Stimulated activated effector memory CD8-positive, alpha-beta T cell treated with anti-CD3 and anti-CD28 coated beads, Interleukin-12 subunit alpha, Interleukin-12 subunit beta, amount 100 ng/mL, for 72 hours (primary cell): Measurements from ENCODE around the gene CCDC12.
A peak's percentile ranks its signal among the peaks of the same experiment; 100 is the strongest.

Experiments used
- ATAC-seq: fragments of 150-1000 bp; cut with Tn5 transposase; 2 replicates; pipeline ENCODE4 v1.10.0; 2021
- DNase-seq, 2 donors: peaks; one replicate each; pipeline ENCODE4 v3.0.0; 2021 to 2022; ENCODE audit warnings: low spot score in 2 of 2
- H3K27ac Mint-ChIP-seq: one replicate; pipeline ENCODE4 v1.8.0; 2022; ENCODE audit warnings: mild to moderate bottlenecking, mixed read lengths
- H3K36me3 Mint-ChIP-seq: one replicate; pipeline ENCODE4 v1.8.0; 2022; ENCODE audit warnings: mild to moderate bottlenecking, mixed read lengths
- H3K4me1 Mint-ChIP-seq: one replicate; pipeline ENCODE4 v1.8.0; 2022; ENCODE audit warnings: mixed read lengths
- H3K4me3 Mint-ChIP-seq: one replicate; pipeline ENCODE4 v1.8.0; 2022; ENCODE audit warnings: mild to moderate bottlenecking, mixed read lengths
- H3K9me3 Mint-ChIP-seq: one replicate; pipeline ENCODE4 v1.8.0; 2022; ENCODE audit warnings: mixed read lengths

The CCDC12 gene

GRCh38 chr3:46892285-46893145 lies 84.0 kb downstream of the CCDC12 start:
- H3K27ac Mint-ChIP-seq: no peak overlapping the region
- peaks cover 12% of the 10 kb centered on the region for H3K4me1 Mint-ChIP-seq
- ATAC-seq (peak; percentile 35), DNase-seq (no peak)
- no peaks in the 10 kb centered on the region for H3K36me3 Mint-ChIP-seq
- no peaks in the 10 kb centered on the region for H3K9me3 Mint-ChIP-seq
- H3K4me3 Mint-ChIP-seq: peak overlapping the region; percentile 44

DNA sequence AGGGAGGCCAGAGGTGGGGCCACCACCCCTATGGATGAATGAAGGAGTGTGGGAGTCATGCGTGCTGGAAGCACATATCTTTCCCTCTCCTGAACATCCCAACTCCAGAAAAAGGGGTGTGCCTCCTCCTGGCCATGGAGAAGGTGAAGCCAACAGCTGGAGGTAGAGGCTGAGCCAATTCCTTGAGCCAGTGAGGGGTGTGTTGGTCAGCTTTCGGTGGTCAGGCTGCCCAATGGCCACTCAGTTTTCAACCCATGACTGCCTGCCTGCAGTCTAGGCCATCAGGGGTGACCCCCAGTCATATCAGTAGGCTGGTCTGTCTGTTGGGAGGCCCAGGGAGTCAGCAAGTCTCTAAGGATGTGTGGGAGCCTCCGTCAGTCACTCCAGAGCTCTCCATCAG lies 85.4 kb downstream of the CCDC12 start:
- no peaks in the 10 kb centered on the region for H3K36me3 Mint-ChIP-seq

GRCh38 chr3:46890132-46890531 lies 86.4 kb downstream of the CCDC12 start:
- Mint-ChIP-seq H3K36me3 (no peaks in the 10 kb centered on the region), H3K4me1 (peaks cover 8% of the 10 kb centered on the region), H3K27ac (no peak overlapping the region), H3K4me3 (no peak overlapping the region), H3K9me3 (no peaks in the 10 kb centered on the region)
- no peak for DNase-seq
- ATAC-seq: no peak

More for the DNA sequence above, 85.4 kb downstream of the CCDC12 start:
- no peaks in the 10 kb centered on the region for H3K9me3 Mint-ChIP-seq
- peak overlapping the region; percentile 44 for H3K4me3 Mint-ChIP-seq
- DNase-seq (no peak), ATAC-seq (no peak)
- no peak overlapping the region for H3K27ac Mint-ChIP-seq
- H3K4me1 Mint-ChIP-seq: peaks cover 12% of the 10 kb centered on the region

DNA sequence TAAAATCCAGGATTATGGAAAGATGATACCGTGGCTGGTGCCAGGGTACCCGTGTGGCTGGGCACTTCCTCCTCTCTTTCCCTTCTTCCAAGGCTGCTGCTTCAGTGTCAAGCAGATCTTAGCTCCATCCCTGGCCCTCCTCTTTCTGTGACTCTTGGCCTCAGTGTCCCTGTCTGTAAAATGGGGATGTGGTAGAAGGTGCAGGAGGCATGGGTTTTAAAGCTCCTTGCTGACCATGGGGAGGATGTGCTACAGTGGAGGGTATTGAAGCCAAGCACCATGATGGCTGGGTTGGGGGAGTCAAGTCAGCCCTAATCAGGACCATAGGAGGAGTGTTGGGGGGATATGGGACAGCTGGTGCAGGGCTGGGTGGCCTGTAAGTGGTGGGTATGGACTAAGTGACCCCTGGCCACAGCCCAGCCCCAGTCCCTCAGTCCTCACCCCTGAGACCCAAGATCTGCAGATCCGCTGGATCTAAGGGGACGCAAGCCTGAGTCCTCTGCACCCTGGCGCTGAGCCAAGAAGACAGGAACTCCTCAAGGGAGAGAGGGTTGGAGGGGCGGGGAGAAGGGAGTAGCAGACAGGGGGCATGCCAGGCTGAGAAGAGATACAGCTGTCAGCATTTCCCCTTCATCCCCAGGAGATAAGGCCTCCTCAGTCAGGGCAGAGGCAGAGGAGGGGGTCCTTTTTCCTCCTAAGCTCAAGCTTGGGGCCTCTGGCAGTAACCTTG lies 87.0 kb downstream of the CCDC12 start:
- H3K36me3 Mint-ChIP-seq: no peaks in the 10 kb centered on the region
- no peak for DNase-seq
- H3K4me1 Mint-ChIP-seq: peaks cover 7% of the 10 kb centered on the region
- H3K27ac Mint-ChIP-seq: no peak overlapping the region
- no peak for ATAC-seq
- no peak overlapping the region for H3K4me3 Mint-ChIP-seq
- no peaks in the 10 kb centered on the region for H3K9me3 Mint-ChIP-seq

DNA sequence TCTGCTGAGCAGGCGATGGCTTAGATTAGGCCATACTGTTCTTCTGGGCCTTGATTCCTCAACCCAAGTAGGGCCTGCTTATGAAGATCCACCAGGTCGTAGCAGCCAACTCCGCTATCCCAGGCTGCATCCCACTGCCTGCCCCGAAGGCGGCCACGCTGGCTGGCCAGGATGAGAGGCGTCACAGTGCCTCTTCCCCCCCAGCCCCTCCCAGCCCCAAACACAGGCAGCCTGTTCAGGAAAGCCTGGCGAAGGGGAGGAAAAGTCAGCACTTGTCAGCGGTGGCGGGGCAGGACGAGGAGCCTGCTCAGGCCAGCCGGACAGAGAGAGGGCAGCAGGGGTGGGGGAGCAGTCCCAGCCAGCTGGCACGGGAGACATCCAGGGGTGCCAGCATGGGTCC lies 87.8 kb downstream of the CCDC12 start:
- no peak overlapping the region for H3K4me3 Mint-ChIP-seq
- no peak for DNase-seq
- no peak for ATAC-seq
- no peak overlapping the region for H3K27ac Mint-ChIP-seq
- H3K4me1 Mint-ChIP-seq: peaks cover 12% of the 10 kb centered on the region
- H3K9me3 Mint-ChIP-seq: no peaks in the 10 kb centered on the region
- H3K36me3 Mint-ChIP-seq: no peaks in the 10 kb centered on the region

- Mint-ChIP-seq H3K4me1 (peaks cover 15% of the 10 kb centered on the region), H3K27ac (no peak overlapping the region), H3K4me3 (no peak overlapping the region), H3K9me3 (no peaks in the 10 kb centered on the region), H3K36me3 (no peaks in the 10 kb centered on the region)
- ATAC-seq (no peak), DNase-seq (no peak)
Observed at GRCh38 chr3:46887980-46888494, 88.5 kb downstream of the CCDC12 start.

GRCh38 chr3:46885612-46886011 lies 90.9 kb downstream of the CCDC12 start:
- Mint-ChIP-seq H3K27ac (no peak overlapping the region), H3K4me1 (peaks cover 15% of the 10 kb centered on the region), H3K9me3 (no peaks in the 10 kb centered on the region), H3K36me3 (no peaks in the 10 kb centered on the region), H3K4me3 (no peak overlapping the region)
- no peak for DNase-seq
- no peak for ATAC-seq

GRCh38 chr3:46884929-46885328 lies 91.6 kb downstream of the CCDC12 start:
- H3K4me3 Mint-ChIP-seq: no peak overlapping the region

GRCh38 chr3:46884427-46884826 lies 92.1 kb downstream of the CCDC12 start:
- no peak overlapping the region for H3K4me3 Mint-ChIP-seq
- H3K9me3 Mint-ChIP-seq: no peaks in the 10 kb centered on the region
- peaks cover 20% of the 10 kb centered on the region for H3K4me1 Mint-ChIP-seq
- ATAC-seq (no peak), DNase-seq (no peak)
- H3K36me3 Mint-ChIP-seq: no peaks in the 10 kb centered on the region
- H3K27ac Mint-ChIP-seq: no peak overlapping the region

More at GRCh38 chr3:46884929-46885328, 91.6 kb downstream of the CCDC12 start:
- Mint-ChIP-seq H3K4me1 (peaks cover 20% of the 10 kb centered on the region), H3K27ac (no peak overlapping the region), H3K9me3 (no peaks in the 10 kb centered on the region), H3K36me3 (no peaks in the 10 kb centered on the region)
- ATAC-seq (peak; percentile 72), DNase-seq (no peak)

GRCh38 chr3:46883830-46884185 lies 92.7 kb downstream of the CCDC12 start:
- H3K9me3 Mint-ChIP-seq: no peaks in the 10 kb centered on the region

DNA sequence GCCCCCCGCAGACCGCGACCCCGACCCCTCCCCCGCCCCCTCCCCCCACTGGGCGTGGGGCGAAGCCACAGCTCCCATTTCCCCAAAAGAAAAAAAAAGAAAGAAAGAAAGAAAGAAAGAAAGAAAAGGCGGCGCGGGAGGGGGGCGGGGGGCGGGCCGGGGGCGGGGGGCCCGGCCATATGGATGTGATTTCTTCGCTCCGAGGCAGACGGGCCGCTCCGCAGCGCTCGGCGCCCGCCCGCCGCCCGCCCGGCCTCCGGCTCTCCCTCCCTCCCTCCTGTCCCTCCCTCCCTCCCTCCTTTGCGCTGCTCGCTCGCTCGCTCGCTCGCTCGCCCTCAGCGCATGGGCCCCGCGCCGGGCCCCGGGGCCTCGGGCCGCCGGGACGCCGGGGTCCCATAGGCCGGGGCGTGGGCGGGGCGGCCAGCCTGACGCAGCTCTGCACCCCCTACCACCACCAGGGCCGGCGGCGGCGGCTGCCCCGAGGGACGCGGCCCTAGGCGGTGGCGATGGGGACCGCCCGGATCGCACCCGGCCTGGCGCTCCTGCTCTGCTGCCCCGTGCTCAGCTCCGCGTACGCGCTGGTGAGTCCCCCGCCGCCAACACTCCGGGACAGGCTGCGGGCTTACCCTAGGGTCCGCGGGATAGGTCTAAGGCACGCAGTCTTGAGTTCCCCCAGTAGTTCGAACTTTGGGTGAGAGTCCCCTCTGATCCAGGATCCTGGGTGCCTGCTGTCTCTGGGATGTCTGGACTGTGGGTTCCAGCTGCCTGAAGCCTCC lies 93.3 kb downstream of the CCDC12 start:
- H3K9me3 Mint-ChIP-seq: no peaks in the 10 kb centered on the region
- H3K27ac Mint-ChIP-seq: no peak overlapping the region
- H3K4me1 Mint-ChIP-seq: peaks cover 20% of the 10 kb centered on the region
- DNase-seq (no peak), ATAC-seq (peak; percentile 55)
- peak overlapping the region; percentile 63 for H3K4me3 Mint-ChIP-seq
- H3K36me3 Mint-ChIP-seq: no peaks in the 10 kb centered on the region

More at GRCh38 chr3:46883830-46884185, 92.7 kb downstream of the CCDC12 start:
- peak overlapping the region; percentile 54 for H3K4me3 Mint-ChIP-seq
- H3K27ac Mint-ChIP-seq: no peak overlapping the region
- ATAC-seq (no peak), DNase-seq (no peak)
- no peaks in the 10 kb centered on the region for H3K36me3 Mint-ChIP-seq
- peaks cover 20% of the 10 kb centered on the region for H3K4me1 Mint-ChIP-seq

DNA sequence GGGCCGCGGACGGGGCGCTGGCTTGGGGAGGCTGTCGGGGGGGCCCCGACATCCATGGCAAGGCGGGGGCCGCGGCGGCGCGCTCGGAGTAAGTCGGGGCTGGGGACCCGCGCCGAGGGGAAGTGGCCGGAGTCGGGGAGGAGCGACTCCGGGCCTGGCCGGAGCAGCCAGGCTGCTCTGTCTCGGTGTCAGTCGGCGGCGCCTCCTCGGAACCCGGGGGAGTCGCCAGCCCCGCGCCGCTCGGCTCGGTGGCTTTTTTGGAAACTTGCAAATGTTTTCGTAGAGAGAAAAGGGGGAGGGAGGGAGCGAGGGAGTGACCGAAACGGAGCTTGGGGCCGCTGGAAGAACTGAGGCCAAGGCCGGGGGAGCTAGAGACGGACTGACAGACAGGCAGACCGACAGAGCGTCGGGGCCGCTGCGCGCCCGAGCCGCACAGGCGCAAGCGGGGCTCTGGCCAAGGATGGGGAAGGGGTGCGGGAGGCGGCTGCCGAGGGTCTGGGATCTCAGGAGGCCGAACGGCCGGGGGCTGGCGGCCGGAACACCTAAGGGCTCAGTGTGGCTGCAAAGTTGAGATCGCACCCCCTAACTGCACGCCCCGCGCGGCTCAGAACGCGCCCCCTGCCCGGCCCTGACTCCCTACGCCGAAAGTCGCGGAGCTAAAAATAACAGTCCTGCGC lies 94.0 kb downstream of the CCDC12 start:
- ATAC-seq (peak; percentile 6), DNase-seq (no peak)
- peak overlapping the region; percentile 63 for H3K4me3 Mint-ChIP-seq
- peaks cover 20% of the 10 kb centered on the region for H3K4me1 Mint-ChIP-seq
- H3K9me3 Mint-ChIP-seq: no peaks in the 10 kb centered on the region
- no peaks in the 10 kb centered on the region for H3K36me3 Mint-ChIP-seq
- H3K27ac Mint-ChIP-seq: no peak overlapping the region

DNA sequence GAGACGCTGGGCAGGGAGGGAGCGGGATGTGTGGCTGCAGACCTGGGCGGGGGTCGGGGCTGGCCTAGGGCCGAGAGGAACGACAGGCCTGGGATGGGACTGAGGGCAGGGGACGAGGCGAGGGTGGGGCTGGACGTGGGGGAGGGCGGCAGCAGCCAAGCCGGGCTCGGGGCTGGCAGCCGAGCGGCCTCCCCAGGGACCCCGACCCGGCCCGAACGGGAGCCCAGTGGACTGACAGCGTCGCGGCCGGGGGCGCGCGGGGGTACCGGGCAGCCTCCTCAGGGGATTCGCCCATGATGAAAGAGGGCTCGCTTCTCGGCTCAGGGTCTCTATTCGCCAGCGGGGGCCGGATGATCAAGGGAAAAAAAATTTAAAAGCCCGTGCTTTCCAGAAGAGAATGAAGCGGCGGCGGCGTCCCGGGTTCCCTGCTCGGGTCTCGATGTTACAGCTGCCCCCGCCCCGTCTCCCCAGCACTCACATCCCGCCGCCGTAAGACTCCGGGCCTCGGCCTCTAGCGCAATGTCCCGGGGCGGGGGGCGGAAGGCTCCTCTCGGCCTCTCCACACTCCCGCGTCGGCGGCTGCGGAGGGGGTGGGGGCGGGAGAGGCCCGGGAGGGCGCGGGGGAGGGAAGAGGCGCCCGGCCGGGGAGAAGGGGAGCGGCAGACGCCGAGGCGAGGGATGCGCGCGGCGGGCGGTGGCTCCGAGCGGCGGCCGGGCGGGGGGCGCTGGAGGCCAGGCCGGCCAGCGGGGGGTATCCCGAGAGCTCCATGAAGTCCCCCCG lies 94.8 kb downstream of the CCDC12 start:
- H3K9me3 Mint-ChIP-seq: no peaks in the 10 kb centered on the region
- H3K4me1 Mint-ChIP-seq: peaks cover 20% of the 10 kb centered on the region
- H3K36me3 Mint-ChIP-seq: no peaks in the 10 kb centered on the region
- H3K4me3 Mint-ChIP-seq: peak overlapping the region; percentile 63
- no peak for ATAC-seq
- no peak overlapping the region for H3K27ac Mint-ChIP-seq
- no peak for DNase-seq
